Measurements from ENCODE around the gene FNDC5. TPM values are rescaled to one million over a fixed set of nuclear protein-coding genes. Genes with fewer than 3 reads are reported as not detected.

FNDC5 gene
- total and polyA plus RNA-seq, 4 donors: 0.43 to 10.5 (median 2.0) TPM

GRCh38 chr1:32830092-32830852 is 40.4 kb downstream of the FNDC5 start:
- peaks cover 1 to 22% (median 18%) of the 10 kb centered on the region in 4 donors for H3K4me1 ChIP-seq (ENCODE audit: control insufficient read depth in 4 of 4, insufficient read depth in 4 of 4, low read length in 3 of 4)
- no peak overlapping the region for H3K9ac ChIP-seq (ENCODE audit: low read depth in 1 of 2, low read length in 2 of 2)
- H3K27me3 ChIP-seq (ENCODE audit: control insufficient read depth in 4 of 4, insufficient read depth in 4 of 4, low read length in 3 of 4): no peaks in the 10 kb centered on the region
- H3K36me3 ChIP-seq (ENCODE audit: control insufficient read depth in 4 of 4, insufficient read depth in 3 of 4, low read depth in 1 of 4, low read length in 3 of 4): peaks cover 7 to 32% (median 26%) of the 10 kb centered on the region in 4 donors
- TF ChIP-seq, protein P1, sequence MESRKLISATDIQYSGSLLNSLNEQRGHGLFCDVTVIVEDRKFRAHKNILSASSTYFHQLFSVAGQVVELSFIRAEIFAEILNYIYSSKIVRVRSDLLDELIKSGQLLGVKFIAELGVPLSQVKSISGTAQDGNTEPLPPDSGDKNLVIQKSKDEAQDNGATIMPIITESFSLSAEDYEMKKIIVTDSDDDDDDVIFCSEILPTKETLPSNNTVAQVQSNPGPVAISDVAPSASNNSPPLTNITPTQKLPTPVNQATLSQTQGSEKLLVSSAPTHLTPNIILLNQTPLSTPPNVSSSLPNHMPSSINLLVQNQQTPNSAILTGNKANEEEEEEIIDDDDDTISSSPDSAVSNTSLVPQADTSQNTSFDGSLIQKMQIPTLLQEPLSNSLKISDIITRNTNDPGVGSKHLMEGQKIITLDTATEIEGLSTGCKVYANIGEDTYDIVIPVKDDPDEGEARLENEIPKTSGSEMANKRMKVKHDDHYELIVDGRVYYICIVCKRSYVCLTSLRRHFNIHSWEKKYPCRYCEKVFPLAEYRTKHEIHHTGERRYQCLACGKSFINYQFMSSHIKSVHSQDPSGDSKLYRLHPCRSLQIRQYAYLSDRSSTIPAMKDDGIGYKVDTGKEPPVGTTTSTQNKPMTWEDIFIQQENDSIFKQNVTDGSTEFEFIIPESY (IDR thresholded peaks at IDR 0.05): no peak
- TF ChIP-seq RXRA (IDR thresholded peaks at IDR 0.05) (no peak), EGR1 (IDR thresholded peaks at IDR 0.05; ENCODE audit: low read depth in 2 of 2) (no peak), NR2F2 (IDR thresholded peaks at IDR 0.05) (no peak), TAF1 (conservative IDR thresholded peaks at IDR 0.05) (no peak), FOXA1 (IDR thresholded peaks at IDR 0.05) (no peak)
- DNase-seq (ENCODE audit: low spot score): no peak
- WGBS: 84% methylated on average over 6 of the region's 6 CpGs
- H3K4me3 ChIP-seq (ENCODE audit: low read depth in 1 of 3, low read length in 3 of 3): no peak overlapping the region
- H3K9me3 ChIP-seq (ENCODE audit: control insufficient read depth in 4 of 4, low read length in 3 of 4): no peaks in the 10 kb centered on the region
- no peak overlapping the region for H3K27ac ChIP-seq (ENCODE audit: low read depth in 1 of 2, low read length in 2 of 2)

DNA sequence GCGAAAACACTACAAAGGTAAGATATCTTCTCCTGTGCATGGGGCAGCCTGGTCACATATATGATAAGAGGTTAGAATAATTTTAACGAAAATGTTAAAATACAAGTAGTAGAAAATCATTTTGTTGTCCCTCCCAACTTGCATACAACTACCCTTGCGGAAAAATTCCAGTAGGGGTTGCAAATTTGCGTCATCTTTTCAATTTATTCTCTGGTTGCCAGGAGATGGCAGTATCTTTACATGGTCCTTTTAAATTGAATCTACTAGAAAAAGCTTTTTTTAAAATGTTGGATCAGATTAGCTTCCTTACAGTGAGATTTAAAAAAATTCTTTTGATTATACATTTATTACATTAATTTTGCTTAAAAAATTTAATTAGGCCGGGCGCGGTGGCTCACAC is 42.4 kb downstream of the FNDC5 start:
- TF ChIP-seq CTCF (IDR thresholded peaks at IDR 0.05; ENCODE audit: low read depth, low read length, missing input control) (peak; percentile 45), RAD21 (IDR thresholded peaks at IDR 0.05) (peak; percentile 69 to 71), HNF4A (conservative IDR thresholded peaks at IDR 0.05) (no peak)
- TF ChIP-seq, protein P1 (IDR thresholded peaks at IDR 0.05): no peak
- Histone ChIP-seq H3K9me3 (ENCODE audit: control insufficient read depth in 4 of 4, low read length in 3 of 4) (no peaks in the 10 kb centered on the region), H3K27me3 (ENCODE audit: control insufficient read depth in 4 of 4, insufficient read depth in 4 of 4, low read length in 3 of 4) (no peaks in the 10 kb centered on the region), H3K4me3 (ENCODE audit: low read depth in 1 of 3, low read length in 3 of 3) (no peak overlapping the region), H3K9ac (ENCODE audit: low read depth in 1 of 2, low read length in 2 of 2) (no peak overlapping the region), H3K4me1 (ENCODE audit: control insufficient read depth in 4 of 4, insufficient read depth in 4 of 4, low read length in 3 of 4) (peaks cover 1 to 22% (median 18%) of the 10 kb centered on the region in 4 donors), H3K27ac (ENCODE audit: low read depth in 1 of 2, low read length in 2 of 2) (no peak overlapping the region), H3K36me3 (ENCODE audit: control insufficient read depth in 4 of 4, insufficient read depth in 3 of 4, low read depth in 1 of 4, low read length in 3 of 4) (peaks cover 7 to 30% (median 24%) of the 10 kb centered on the region in 4 donors)
- no peak for DNase-seq (ENCODE audit: low spot score)
- 87% methylated on average over 7 of the region's 7 CpGs for WGBS

- 90% methylated on average over 3 of the region's 3 CpGs for WGBS
- no peak overlapping the region for H3K4me3 ChIP-seq (ENCODE audit: low read depth in 1 of 3, low read length in 3 of 3)
- no peak overlapping the region for H3K9ac ChIP-seq (ENCODE audit: low read depth in 1 of 2, low read length in 2 of 2)
- H3K27me3 ChIP-seq (ENCODE audit: control insufficient read depth in 4 of 4, insufficient read depth in 4 of 4, low read length in 3 of 4): no peaks in the 10 kb centered on the region
- H3K4me1 ChIP-seq (ENCODE audit: control insufficient read depth in 4 of 4, insufficient read depth in 4 of 4, low read length in 3 of 4): peaks cover 0 to 6% (median 3%) of the 10 kb centered on the region in 4 donors
- H3K36me3 ChIP-seq (ENCODE audit: control insufficient read depth in 4 of 4, insufficient read depth in 3 of 4, low read depth in 1 of 4, low read length in 3 of 4): peaks cover 5 to 28% (median 22%) of the 10 kb centered on the region in 4 donors
- H3K27ac ChIP-seq (ENCODE audit: low read depth in 1 of 2, low read length in 2 of 2): no peak overlapping the region
- H3K9me3 ChIP-seq (ENCODE audit: control insufficient read depth in 4 of 4, low read length in 3 of 4): no peaks in the 10 kb centered on the region
- DNase-seq (ENCODE audit: low spot score): no peak
- TF ChIP-seq FOXA1 (IDR thresholded peaks at IDR 0.05): no peak
- TF ChIP-seq HNF4A (conservative IDR thresholded peaks at IDR 0.05): no peak
- no peak for TF ChIP-seq RXRA (IDR thresholded peaks at IDR 0.05)
- no peak for TF ChIP-seq RAD21 (IDR thresholded peaks at IDR 0.05)
- TF ChIP-seq NR2F2 (IDR thresholded peaks at IDR 0.05): no peak
- TF ChIP-seq, protein P2, sequence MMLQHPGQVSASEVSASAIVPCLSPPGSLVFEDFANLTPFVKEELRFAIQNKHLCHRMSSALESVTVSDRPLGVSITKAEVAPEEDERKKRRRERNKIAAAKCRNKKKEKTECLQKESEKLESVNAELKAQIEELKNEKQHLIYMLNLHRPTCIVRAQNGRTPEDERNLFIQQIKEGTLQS (IDR thresholded peaks at IDR 0.05): no peak
- TF ChIP-seq FOXA2 (IDR thresholded peaks at IDR 0.05): no peak
- no peak for TF ChIP-seq GABPA (IDR thresholded peaks at IDR 0.05 in 1 of 2, conservative IDR thresholded peaks at IDR 0.05 in 1 of 2)
- TF ChIP-seq SP1 (IDR thresholded peaks at IDR 0.05): no peak
- no peak for TF ChIP-seq JUND (IDR thresholded peaks at IDR 0.05)
- TF ChIP-seq, protein P1 (IDR thresholded peaks at IDR 0.05): no peak
Measured at GRCh38 chr1:32825181-32825580, 45.5 kb downstream of the FNDC5 start.
